ENCODE measurements around the gene CERS6.

DNA sequence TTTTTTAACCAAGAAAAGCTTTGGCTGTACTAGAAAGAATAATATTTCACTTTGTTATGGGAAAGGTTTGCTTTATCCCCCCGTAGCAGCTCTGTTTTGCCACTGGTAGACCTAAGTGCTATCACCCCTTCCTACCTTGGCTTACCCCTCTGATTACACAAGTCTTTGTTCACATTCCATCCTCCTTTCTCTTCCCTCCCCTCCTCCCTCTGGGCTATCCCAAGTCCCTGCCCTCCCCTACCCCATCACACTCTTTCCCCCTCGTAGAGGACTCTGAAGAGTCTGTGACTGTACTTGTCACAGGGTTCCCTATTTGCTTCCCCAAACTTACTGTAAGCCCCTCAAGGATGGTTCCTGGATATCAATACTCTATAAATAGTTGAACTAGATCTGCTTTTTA is 193.5 kb downstream of the CERS6 start:
- TF ChIP-seq POLR2AphosphoS5 (IDR thresholded peaks at IDR 0.05; ENCODE audit: borderline replicate concordance, low read depth, low read length): no peak
- no peak for TF ChIP-seq EZH2 (IDR thresholded peaks at IDR 0.05)
- no peak for TF ChIP-seq FOXP2 (optimal IDR thresholded peaks at IDR 0.05; ENCODE audit: control extremely low read depth, extremely low read length, insufficient read depth)

Measured in SK-N-MC (cell line).